Prostate gland (tissue), 2 donors: Measurements from ENCODE around the gene TRA2B. TPM values are rescaled to one million over a fixed set of nuclear protein-coding genes. Genes with fewer than 3 reads are reported as not detected.

Source experiments
- DNase-seq: peaks from one replicate; pipeline ENCODE4 v3.0.0-alpha.2; 2019; ENCODE audit warnings: low spot score
- H3K27ac ChIP-seq, 2 donors: fragments of 200-600 bp; sonication (generic); 2 replicates each; pipeline ENCODE4 v1.5.1; 2017 to 2019
- H3K27me3 ChIP-seq: fragments of 200-600 bp; sonication (generic); replicated peaks from 2 replicates; pipeline ENCODE4 v1.5.1; 2019; ENCODE audit not compliant: insufficient read depth
- H3K36me3 ChIP-seq, 2 donors: fragments of 200-600 bp; sonication (generic); 1 replicate in 1 of 2; 2 replicates in 1 of 2; pipeline versions ENCODE4 v1.5.1 to v1.8.1; 2017 to 2019
- H3K4me1 ChIP-seq: fragments of 200-600 bp; sonication (generic); replicated peaks from 2 replicates; pipeline ENCODE4 v1.5.1; 2019
- H3K4me3 ChIP-seq, 2 donors: fragments of 200-600 bp; sonication (generic); 2 replicates each; pipeline ENCODE4 v1.5.1; 2017 to 2019
- H3K9me3 ChIP-seq: fragments of 200-600 bp; sonication (generic); 2 replicates; pipeline ENCODE4 v1.5.1; 2017
- CTCF ChIP-seq, 4 experiments: fragments of 200-600 bp in 2 of 4; fragments of 450-650 bp in 2 of 4; sonication (generic) in 2 of 4; IDR thresholded peaks; 1 replicate in 3 of 4; 2 replicates in 1 of 4; pipeline ENCODE4 v1.5.1; 2016 to 2019; ENCODE audit warnings: antibody characterized with exemption in 4 of 4, mild to moderate bottlenecking in 2 of 4, moderate library complexity in 2 of 4
- POLR2A ChIP-seq: fragments of 450-650 bp; IDR thresholded peaks from one replicate; pipeline ENCODE4 v1.6.1; 2016; ENCODE audit warnings: antibody characterized with exemption, mild to moderate bottlenecking
- POLR2AphosphoS5 ChIP-seq: sonication (generic); formaldehyde crosslinking; IDR thresholded peaks from one replicate; pipeline ENCODE4 v1.6.1; 2017; ENCODE audit warnings: antibody characterized with exemption
- WGBS: methylation state at CpG from one replicate; pipeline ENCODE4 v1.1.5; 2018; 5-methylcytosine and 5-hydroxymethylcytosine counted together
- intact Hi-C: fragments of 100-400 bp; cut with DNase I; formaldehyde crosslinking; loops from one replicate; pipeline ENCODE4 v1.14.2; 2022
- total RNA-seq, 2 donors: library from RNA; depleted of rRNA; stranded (reverse); fragments of >200 nt; gene quantifications; one replicate each; pipeline ENCODE4 v1.1.0, GENCODE V29; 2016

Gene TRA2B
- total RNA-seq, 2 donors from 2014 or later: 132 to 137 TPM

- intact Hi-C loops: loop anchor here (5.0 kb wide), 3 partner anchors 260 to 635 kb away; partner anchors contain the start of gene CRYGS
- H3K4me3 ChIP-seq: no peak overlapping the region
- H3K4me1 ChIP-seq: no peaks in the 10 kb centered on the region
- 69% methylated on average over 3 of the region's 3 CpGs for WGBS
- H3K36me3 ChIP-seq: no peaks in the 10 kb centered on the region
- TF ChIP-seq POLR2AphosphoS5: no peak
- no peak for DNase-seq
- H3K27ac ChIP-seq: no peak overlapping the region
- no peaks in the 10 kb centered on the region for H3K9me3 ChIP-seq
- H3K27me3 ChIP-seq: no peaks in the 10 kb centered on the region
Observed at GRCh38 chr3:185982632-185983031, 44.8 kb upstream of the TRA2B start.

DNA sequence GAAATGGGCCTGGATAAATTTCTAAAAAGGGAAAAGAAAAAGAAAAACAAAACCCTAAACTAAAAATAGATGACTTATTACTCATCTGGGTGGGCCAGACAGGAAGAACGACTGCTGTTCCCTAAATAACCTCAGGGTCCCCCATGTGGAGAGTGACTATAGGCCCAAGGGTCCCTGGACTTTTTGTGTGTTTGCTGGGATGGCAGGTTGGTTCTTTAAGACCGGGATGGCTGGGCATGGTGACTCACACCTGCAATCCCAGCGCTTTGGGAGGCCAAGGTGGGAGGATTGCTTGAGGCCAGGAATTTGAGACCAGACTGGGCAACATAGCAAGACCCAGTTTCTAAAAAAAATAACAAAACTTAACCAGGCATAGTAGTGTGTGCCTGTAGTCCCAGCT is 43.8 kb upstream of the TRA2B start:
- Histone ChIP-seq H3K27ac (no peak overlapping the region), H3K4me1 (no peaks in the 10 kb centered on the region), H3K9me3 (no peaks in the 10 kb centered on the region), H3K36me3 (no peaks in the 10 kb centered on the region), H3K4me3 (no peak overlapping the region), H3K27me3 (no peaks in the 10 kb centered on the region)
- no peak for DNase-seq
- intact Hi-C loops: loop anchor here (5.0 kb wide), 3 partner anchors 261 to 636 kb away; partner anchors contain the start of gene CRYGS
- WGBS: 70% methylated on average over 3 of the region's 3 CpGs
- TF ChIP-seq CTCF (IDR thresholded peaks at IDR 0.05) (no peak), POLR2A (no peak), POLR2AphosphoS5 (no peak)

- Histone ChIP-seq H3K27me3 (no peaks in the 10 kb centered on the region), H3K27ac (no peak overlapping the region), H3K36me3 (no peaks in the 10 kb centered on the region), H3K4me3 (no peak overlapping the region), H3K4me1 (no peaks in the 10 kb centered on the region), H3K9me3 (no peaks in the 10 kb centered on the region)
- WGBS: 79% methylated on average over 8 of the region's 8 CpGs
- TF ChIP-seq POLR2AphosphoS5 (no peak), POLR2A (no peak), CTCF (IDR thresholded peaks at IDR 0.05) (no peak)
- no peak for DNase-seq
- intact Hi-C loops: loop anchor here (5.0 kb wide), 3 partner anchors 263 to 638 kb away; partner anchors contain the start of gene CRYGS
Observed at GRCh38 chr3:185979721-185980121, 41.9 kb upstream of the TRA2B start.

DNA sequence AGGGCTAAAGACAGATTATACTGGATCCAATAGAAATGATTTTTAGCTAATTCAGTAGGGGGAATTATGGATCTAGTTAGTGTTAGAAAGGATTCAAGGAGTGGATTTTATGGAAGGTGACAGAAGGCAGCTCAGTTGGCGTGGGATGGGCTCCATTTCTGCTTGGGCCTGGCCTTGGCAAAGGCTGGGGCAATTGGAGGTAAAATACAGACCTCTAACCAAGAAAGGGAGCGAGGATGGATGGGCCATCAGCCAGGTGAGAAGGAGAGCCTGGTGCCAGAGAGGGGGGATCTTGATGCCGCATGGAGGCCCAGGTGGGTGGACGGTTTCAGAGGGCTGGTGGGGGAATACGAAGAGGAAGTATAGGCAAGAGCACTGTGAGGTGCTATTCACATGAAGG is 40.7 kb upstream of the TRA2B start:
- DNase-seq: no peak
- no peak for TF ChIP-seq POLR2A
- TF ChIP-seq CTCF (IDR thresholded peaks at IDR 0.05): no peak
- TF ChIP-seq POLR2AphosphoS5: no peak
- H3K27me3 ChIP-seq: no peaks in the 10 kb centered on the region
- no peaks in the 10 kb centered on the region for H3K9me3 ChIP-seq
- no peak overlapping the region for H3K4me3 ChIP-seq
- no peaks in the 10 kb centered on the region for H3K4me1 ChIP-seq
- no peak overlapping the region for H3K27ac ChIP-seq
- H3K36me3 ChIP-seq: no peaks in the 10 kb centered on the region
- intact Hi-C loops: no loop called here
- WGBS: 72% methylated on average over 5 of the region's 5 CpGs

- TF ChIP-seq CTCF (IDR thresholded peaks at IDR 0.05) (no peak), POLR2AphosphoS5 (no peak), POLR2A (no peak)
- WGBS: 49% methylated on average over 3 of the region's 3 CpGs
- no peak overlapping the region for H3K27ac ChIP-seq
- intact Hi-C loops: no loop called here
- H3K9me3 ChIP-seq: no peaks in the 10 kb centered on the region
- no peaks in the 10 kb centered on the region for H3K36me3 ChIP-seq
- no peak overlapping the region for H3K4me3 ChIP-seq
- no peaks in the 10 kb centered on the region for H3K4me1 ChIP-seq
- no peaks in the 10 kb centered on the region for H3K27me3 ChIP-seq
- DNase-seq: no peak
Observed at GRCh38 chr3:185977679-185978040, 39.8 kb upstream of the TRA2B start.
